CD4-positive, alpha-beta T cell treated with Interleukin-12 subunit alpha and Interleukin-12 subunit beta, for 1 hour (primary cell): ENCODE results near the gene KLHL30.

ENCODE experiments used
- DNase-seq: peaks from one replicate; pipeline ENCODE4 v3.0.0-alpha.2; 2020

The KLHL30 gene

GRCh38 chr2:238138331-238139195, at the start of gene KLHL30:
Gene KLHL30 (plus strand): TSS chr2:238138668. CDS start chr2:238140755, 2,087 bp downstream.
- no peak for DNase-seq

- no peak for DNase-seq
Measured at GRCh38 chr2:238090887-238091286, 47.6 kb upstream of the KLHL30 start.

GRCh38 chr2:238091436-238092060, 46.9 kb upstream of the KLHL30 start:
- no peak for DNase-seq

- no peak for DNase-seq
Measured at GRCh38 chr2:238092486-238093035, 45.9 kb upstream of the KLHL30 start.

GRCh38 chr2:238093181-238094140, 45.0 kb upstream of the KLHL30 start:
- no peak for DNase-seq

GRCh38 chr2:238094438-238095022, 43.9 kb upstream of the KLHL30 start:
- DNase-seq, result no peak

- no peak for DNase-seq
Measured at GRCh38 chr2:238095143-238095542, 43.3 kb upstream of the KLHL30 start.

DNA sequence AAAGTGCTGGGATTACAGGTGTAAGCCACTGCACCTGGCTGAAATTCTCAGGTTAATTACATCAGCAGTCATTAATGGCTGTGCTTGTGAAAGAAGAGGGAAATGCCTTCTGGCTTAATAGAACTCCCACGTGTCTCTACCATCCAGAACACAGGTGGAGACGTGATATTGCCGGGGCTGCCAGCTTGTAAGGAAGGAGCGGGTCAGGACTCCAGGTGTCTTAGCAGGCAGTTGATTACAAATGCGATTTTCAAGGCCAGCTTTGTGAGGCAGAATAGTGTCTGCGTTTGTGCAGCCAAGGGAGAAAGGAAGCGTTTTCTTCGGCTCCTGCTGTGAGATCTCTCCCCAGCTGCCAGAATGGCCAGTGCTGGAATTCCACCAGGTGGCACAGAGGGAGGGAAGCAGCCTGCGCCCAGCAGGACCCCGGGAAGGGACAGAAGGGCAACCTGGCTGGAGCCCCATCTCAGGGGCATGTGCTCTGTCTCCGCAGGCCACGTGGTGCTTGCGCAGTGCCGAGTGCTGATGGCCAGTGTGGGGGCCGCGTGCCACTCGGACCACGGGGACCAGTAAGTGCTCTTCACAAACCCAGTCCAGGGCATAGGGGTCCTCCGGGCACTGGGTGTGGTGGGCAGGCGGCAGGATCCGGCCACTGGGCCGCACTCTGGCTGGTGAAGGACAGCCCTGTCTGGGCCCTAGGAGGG, 42.0 kb upstream of the KLHL30 start:
- DNase-seq, result no peak

- no peak for DNase-seq
Measured at GRCh38 chr2:238097201-238097987, 41.1 kb upstream of the KLHL30 start.

DNA sequence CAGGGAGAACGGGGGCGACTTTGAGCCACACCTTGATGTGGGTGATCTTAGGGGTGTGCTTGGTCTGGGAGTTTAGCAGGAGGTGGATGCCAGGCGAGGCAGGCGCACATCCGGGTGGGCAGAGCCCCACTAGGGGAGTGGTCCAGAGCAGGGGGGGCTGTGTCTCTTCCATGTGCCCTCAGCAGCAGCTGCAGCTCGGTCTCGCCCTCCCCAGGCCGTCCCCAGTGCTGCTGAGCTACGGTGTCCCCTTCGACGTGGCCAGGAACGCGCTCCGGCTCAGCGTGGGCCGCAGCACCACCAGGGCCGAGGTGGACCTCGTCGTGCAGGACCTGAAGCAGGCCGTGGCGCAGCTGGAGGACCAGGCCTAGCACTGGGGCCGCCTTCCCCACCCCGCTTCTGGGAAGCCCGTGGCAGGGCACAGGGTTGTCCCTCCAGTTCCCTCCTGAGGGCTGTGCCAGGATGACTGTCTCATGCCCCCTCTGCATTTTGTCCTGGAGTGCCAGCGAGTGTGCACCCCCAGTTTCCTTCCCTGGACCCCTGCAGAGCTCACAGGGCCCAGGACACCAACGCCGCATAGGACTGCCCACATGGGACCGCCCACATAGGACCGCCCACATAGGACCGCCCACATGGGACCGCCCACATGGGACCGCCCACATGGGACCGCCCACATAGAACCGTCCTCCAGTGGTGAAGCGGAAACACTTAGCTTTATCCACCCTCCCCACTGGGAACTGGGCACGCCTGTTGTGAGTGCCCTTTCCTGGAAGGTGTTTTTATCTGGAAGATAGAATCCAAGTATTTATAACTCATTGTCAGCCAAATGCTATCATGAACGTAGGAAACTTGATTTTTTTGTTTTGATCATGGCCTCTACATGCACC, 40.2 kb upstream of the KLHL30 start:
- DNase-seq, result peak; percentile 26

GRCh38 chr2:238098901-238099713, 39.4 kb upstream of the KLHL30 start:
- no peak for DNase-seq

DNA sequence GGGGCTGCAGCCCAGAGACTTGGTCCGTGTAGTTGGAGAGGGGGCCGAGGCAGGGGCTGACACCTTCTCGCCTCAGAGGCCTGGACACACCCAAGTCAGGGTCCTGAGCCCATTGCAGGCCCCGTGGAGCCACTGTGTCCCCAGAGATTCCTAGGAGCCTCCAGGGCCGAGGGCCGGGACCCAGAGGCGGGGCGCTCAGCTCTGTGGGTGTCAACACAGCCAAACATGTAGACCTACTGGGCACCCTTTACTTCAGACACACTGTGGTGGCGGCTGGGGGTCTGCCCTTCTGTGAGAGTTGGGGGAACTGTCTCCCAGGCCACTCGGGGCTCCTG, 38.8 kb upstream of the KLHL30 start:
- DNase-seq, result no peak

DNA sequence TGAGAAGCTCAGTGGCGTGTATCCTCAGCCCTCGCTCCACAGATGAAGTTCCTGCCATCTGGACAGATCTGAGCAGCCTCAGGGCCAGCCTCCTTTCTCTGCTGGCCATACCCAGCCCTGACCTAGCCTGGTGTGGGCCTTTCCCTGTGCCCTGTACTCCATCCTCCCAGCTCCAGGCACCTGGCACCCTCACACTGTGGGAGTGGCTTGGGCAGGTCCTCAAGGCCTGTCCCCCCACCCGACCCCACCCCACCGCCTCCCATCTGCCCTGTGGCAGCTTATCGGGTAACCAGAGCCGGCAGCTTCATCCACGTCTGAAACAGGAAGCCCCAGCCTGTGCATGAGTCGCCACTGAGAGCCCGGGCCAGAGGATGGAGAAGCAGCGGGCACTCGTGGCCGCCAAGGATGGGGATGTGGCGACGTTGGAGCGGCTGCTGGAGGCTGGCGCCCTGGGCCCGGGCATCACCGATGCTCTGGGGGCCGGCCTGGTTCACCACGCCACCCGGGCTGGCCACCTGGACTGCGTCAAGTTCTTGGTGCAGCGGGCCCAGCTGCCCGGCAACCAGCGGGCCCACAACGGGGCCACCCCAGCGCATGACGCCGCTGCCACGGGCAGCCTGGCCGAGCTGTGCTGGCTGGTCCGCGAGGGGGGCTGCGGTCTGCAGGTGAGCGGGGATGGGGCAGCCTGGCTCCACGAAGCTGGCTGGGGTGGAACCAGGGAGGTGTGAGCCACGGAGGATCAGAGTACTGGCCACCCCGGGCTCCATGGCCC, 38.2 kb upstream of the KLHL30 start, which contains the start of gene ESPNL:
Gene ESPNL, plus strand, starts transcription at position 292 of the 772 bp plus-strand sequence. Its CDS starts 80 bp downstream, at position 372.
- DNase-seq, result no peak

DNA sequence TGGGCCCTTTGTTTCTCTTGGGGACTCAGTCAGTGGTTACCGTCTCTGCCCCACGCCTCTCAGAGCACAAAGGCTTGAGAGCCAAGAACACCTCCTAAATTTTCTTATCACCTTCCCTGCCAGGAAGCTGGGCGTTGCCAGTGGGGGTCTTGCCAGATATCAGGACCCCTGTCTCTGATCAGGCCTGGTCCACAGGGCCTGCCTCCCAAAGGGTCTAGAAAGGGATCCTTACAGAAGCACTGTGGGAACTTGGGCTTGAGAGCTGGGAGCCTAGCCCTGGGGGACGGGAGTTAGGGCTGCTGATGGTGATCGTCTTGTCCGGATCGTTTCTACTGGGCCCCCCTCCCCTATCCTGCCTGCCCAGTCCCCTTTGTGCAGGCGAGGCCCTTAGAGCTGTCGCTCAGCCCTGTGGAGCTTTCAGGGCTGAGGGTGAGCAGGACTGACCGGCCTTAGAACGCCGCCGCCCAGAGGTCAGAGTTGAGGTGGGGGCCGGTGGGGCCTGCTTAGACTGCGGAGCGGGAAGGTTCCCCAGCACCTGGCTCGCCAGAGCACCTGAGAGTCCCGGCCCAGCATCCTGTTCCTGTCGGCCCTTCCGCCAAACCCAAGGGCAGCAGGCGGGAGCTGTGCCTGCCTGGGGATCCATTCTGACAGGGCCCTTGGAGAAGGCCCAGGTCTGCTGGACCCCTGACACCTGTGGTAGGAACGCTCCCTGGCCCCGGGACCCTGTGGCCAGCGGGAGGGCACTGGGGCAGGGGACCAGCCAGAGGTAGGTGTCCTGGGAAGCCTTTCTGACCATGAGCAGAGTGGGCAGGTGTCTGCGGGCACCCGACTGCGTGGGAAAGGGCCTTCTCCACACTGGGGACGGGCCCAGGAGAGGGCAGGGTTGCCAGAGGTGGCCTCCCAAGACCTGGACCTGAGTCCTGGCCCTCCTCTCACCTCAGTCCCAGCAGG, 37.4 kb upstream of the KLHL30 start:
- DNase-seq, result no peak

DNA sequence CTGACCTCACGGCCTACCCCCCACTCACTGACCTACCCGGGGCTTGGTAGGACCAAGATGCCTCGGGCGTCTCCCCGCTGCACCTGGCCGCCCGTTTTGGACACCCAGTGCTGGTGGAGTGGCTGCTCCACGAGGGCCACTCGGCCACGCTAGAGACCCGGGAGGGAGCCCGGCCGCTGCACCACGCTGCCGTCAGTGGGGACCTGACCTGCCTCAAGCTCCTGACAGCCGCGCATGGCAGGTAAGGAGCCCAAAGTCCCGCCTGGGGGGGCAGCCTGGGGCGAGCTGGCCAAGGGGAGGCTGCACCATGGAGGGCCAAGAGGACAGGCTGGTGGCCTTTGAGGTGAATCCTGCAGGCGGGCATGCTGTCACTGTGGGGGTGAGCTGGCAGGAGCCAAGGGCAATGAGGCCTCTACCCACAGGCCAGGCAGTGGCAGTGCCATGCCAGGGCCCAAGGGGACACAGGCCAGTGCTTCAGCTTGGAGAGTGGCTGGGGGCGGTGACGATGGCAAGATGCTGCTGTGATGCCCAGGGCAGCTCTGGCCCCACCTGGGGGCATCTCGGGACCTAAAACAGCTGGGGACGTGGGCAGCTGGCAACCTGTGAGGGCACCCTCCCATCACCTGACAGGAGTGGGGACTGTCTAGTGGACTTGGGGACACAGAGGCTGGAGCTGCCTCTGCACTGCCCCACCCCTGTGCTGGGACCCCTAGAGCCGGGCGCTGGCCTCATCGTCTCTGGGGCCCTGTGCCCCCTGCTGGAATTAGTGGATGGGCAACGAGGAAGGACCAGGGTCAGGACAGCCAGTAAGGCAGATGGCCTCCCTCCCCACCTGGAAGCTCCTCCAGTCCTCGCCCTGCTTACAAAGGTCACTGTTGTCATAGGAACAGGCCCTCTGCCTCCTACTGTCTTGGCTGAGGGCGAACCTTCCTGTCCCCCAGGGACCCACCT, 36.3 kb upstream of the KLHL30 start:
- no peak for DNase-seq

DNA sequence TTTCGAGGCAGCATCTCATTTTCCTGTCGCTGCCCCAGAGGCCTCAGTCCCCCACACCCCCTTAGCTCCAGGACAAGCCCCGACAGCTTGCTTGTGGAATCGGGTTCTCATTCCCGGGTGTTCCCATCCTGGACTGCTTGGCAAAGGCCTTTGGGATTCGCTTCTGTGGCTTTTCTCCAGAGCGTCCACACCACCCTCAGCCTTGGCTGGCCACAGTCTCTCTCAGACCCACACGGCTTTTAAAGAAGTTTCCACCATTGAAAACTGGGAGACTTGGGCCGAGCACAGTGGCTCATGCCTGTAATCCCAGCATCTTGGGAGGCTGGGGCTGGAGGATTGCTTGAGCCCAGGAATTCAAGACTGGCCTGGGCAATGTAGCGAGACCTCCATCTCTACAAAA, 35.6 kb upstream of the KLHL30 start:
- no peak for DNase-seq
